Measurements from ENCODE around the gene PLXNA4.

Gene PLXNA4

GRCh38 chr7:132328047-132328620 lies 248.1 kb downstream of the PLXNA4 start:
- TF ChIP-seq CTCF (IDR thresholded peaks at IDR 0.05; ENCODE audit: low read depth, low read length) = no peak
- no peak overlapping the region for H3K4me3 ChIP-seq (ENCODE audit: low read depth, low read length)

GRCh38 chr7:132326878-132327589 lies 249.2 kb downstream of the PLXNA4 start:
- TF ChIP-seq CTCF (IDR thresholded peaks at IDR 0.05; ENCODE audit: low read depth, low read length) = no peak
- no peak overlapping the region for H3K4me3 ChIP-seq (ENCODE audit: low read depth, low read length)

GRCh38 chr7:132322970-132323369 lies 253.3 kb downstream of the PLXNA4 start:
- no peak overlapping the region for H3K4me3 ChIP-seq (ENCODE audit: low read depth, low read length)
- no peak for TF ChIP-seq CTCF (IDR thresholded peaks at IDR 0.05; ENCODE audit: low read depth, low read length)

GRCh38 chr7:132321387-132321786 lies 254.9 kb downstream of the PLXNA4 start:
- TF ChIP-seq CTCF (IDR thresholded peaks at IDR 0.05; ENCODE audit: low read depth, low read length) = no peak
- H3K4me3 ChIP-seq (ENCODE audit: low read depth, low read length) = no peak overlapping the region

- no peak for TF ChIP-seq CTCF (IDR thresholded peaks at IDR 0.05; ENCODE audit: low read depth, low read length)
- H3K4me3 ChIP-seq (ENCODE audit: low read depth, low read length) = no peak overlapping the region
These were observed 256.8 kb downstream of the PLXNA4 start for GRCh38 chr7:132319481-132319880.

- H3K4me3 ChIP-seq (ENCODE audit: low read depth, low read length) = no peak overlapping the region
These were observed 257.6 kb downstream of the PLXNA4 start for GRCh38 chr7:132318352-132319318.

More at GRCh38 chr7:132318352-132319318, 257.6 kb downstream of the PLXNA4 start:
- TF ChIP-seq CTCF (IDR thresholded peaks at IDR 0.05; ENCODE audit: low read depth, low read length) = peak; percentile 80

Measured in WI38 (cell line).